HG03457 (cell line): ENCODE measurements around the gene APAF1.

Experiments
- ATAC-seq: cut with Tn5 transposase; IDR thresholded peaks from one replicate; pipeline ENCODE4 v1.9.1; 2021; ENCODE audit warnings: moderate number of reproducible peaks; ENCODE audit not compliant: unreplicated experiment

The APAF1 gene

DNA sequence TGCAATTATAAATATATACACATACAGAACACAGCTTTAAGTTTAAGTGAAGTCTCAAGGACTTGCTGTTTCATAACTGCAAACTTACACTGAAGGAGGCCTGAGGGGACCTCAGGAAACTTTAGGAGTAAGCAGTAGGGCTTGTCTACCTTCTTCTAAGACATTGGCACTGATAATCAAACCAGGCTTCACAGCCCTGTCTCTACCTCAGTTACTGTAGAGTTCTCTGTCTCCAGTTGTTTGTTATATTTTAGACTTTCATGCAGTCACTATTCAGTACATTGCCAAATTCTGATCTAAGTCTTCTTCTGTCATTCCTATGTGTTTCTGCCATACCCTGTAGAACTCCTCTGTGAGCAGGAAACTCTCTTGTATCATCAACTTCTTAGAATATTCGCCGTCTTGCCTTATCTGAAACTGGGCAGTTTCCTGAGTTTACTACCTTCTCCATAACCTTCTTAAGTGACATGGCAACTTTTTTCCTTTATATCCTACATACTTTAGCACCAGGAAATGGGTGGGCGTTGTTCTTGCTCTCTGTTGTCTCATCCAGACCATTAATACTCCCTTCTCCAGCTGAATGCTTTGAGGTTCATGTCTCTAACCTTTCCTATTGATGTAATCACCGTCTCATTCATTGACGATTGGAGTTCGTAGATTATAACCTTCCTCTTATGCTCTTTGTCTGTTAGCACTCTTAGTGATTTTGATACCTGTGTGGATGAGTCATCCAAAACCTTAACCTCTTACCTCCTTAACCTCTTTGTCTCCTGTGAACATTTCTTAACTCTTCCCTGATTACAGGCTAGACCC is 11.4 kb downstream of the APAF1 start:
- ATAC-seq = no peak

DNA sequence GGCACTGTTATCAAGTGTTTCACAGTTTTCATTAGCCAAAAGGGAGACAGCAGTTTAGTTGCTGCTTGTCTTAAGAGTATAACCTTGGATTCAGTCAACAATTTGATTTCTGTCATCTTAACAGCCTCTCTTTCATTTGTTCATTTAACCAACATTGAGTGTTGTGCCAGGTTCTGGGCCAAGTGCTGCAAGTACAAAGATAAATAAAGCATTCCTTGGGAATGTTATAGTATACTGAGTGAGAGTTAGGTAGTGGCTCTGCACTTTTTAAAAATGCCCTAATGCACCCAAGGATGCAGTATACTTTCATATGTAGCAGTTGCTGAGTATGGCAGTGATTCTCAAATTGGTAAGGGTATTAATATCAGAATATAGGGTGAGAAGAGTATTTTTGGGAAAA is 15.4 kb downstream of the APAF1 start:
- ATAC-seq = no peak

DNA sequence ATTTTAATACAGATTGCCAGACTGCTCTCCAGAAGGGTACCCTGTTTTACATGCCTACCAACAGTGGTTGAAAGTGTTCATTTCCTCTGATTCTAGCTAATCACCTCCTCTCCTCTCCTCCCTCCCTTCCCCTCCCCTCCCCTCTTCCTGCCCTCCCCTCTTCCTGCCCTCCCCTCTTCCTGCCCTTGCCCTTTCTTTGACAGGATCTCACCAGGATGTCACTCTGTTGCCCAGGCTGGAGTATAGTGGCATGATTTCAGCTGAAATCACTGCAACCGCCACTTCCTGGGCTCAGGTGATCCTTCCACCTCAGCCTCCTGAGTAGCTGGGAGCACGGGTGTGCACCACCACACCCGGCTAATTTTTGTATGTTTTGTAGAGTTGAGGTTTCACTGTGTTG is 24.7 kb downstream of the APAF1 start:
- ATAC-seq = no peak

DNA sequence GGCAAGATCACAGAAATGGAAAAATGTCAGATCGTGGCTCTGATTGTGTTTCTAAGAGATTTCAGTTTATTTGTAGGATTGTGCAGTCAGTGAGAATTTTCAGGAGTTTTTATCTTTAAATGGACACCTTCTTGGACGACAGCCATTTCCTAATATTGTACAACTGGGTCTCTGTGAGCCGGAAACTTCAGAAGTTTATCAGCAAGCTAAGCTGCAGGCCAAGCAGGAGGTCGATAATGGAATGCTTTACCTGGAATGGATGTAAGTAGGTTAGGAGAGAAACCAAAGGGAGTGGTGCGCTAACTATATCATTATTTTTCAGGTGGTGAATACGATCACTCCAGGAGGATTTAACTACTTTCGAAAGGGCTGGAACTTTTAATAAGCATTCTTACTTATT is 26.4 kb downstream of the APAF1 start:
- no peak for ATAC-seq

DNA sequence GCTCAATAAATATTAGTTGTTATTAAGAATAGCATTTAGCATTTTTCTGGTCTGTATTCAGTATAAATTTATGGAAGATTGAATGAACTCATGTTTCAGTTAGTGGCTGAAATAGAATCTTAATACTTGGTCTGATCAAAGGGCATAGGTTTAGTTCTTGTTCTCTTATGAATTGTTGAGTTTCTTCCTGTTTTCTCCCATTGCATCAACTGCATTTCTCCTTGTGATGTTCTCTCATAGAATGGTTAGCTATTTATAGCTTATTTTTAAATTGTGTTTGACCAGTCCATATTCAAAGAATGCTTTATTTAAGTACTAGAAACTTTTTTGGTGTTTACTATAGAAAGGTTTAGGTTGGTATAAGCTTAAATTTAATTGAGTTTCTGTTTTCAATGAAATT is 29.8 kb downstream of the APAF1 start:
- ATAC-seq = no peak

DNA sequence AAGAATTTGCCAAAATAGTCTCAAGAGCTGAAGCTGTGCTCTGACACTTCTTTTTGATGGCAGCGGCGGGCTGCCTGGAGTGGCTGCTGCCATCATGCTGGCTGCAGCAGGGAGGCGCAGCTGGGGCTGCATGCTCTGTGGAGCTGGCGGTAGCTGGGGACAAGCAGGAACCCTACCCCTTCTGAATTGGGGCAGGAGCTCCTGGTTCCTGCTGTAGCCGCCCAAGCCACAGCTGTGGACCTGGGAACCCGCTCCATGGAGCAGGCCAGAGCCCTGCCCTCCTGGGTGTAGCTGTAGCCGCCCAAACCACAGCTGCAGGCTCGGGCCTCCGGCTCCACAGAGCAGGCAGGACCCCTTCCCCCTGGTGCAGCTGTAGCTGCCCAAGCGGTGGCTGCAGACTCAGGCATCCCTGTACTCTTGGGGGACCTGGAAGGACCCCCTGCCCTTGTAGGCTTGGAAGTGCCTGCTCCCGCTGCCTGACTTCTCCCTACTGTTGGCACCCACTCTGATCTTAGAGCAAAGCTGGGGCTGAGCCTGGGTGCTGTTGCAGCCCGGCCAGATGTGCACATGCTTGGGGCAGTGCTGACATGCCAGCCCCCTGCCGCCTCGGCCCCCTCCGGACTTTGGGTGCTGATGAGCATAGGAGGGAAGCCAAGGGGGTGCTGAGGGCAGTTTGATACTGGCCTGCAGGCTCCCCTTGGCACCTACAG is 33.3 kb downstream of the APAF1 start:
- no peak for ATAC-seq

DNA sequence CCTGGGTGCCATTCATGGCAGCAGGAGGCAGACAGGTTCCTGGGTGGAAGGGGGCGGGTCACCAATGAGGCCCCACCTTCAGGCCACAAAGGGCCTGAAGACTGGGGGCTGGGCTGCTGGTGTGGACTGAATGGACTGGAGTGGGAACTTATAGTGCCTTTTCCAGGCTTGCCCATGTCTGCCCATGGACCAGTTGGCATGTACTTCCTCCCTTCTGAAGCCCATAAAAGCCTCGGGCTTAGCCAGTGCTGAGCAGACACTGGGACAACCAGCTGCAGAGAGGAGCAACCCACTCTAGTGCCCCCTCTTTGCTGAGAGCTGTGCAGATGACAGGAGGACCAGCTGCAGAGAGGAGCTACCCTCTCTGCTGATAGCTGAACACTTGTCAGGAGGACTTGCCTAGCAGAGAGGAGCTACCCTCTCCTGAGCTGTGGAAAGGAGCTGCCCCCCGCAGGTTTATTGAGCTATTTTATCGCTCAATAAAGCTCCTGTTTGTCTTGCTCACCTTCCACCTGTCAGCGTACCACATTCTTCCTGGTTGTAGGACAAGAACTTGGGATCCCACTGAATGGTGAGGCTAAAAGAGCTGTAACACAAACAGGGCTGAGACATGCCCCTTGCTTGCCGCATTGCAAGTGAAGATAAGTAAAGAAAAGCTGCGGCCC is 34.0 kb downstream of the APAF1 start:
- no peak for ATAC-seq

DNA sequence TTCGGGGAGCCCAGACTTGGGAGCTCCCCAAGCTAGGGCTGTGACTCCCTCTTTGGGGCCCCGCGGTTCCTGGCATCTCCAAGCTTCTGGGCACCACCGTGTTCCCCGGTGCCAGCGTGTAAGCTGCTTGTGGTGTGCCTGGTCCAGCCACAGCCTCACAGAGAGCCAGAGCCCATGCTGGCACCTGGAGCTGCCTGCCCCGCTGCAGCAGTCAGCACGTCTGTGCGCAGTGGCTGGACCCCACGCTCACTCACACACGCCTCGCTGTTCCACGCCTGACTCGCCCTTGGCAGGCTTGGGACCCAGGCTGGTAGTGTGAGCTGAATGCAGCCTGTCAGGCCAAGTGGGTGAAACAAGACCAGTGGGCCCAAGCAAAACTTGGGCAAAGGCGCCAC is 34.5 kb downstream of the APAF1 start:
- ATAC-seq = no peak

DNA sequence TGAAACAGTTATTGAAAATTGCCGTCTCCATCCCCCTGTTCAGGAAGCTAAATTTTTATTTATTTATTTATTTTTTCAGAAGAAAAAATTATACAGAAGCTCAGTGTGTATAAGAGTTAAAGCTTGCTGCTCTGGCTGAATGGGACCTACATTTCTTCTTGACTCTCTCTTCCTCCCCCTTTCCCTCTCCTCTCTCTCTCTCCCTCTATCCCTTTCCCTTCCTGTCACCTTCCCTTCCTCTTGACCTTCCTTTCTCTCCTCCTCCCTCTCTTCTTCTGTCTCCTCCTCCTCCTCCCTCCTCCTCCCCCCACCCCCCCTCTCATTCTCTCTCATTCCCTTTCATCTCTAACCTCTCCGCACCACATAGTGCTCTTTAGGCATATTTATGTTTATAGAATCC is 39.1 kb downstream of the APAF1 start:
- no peak for ATAC-seq

DNA sequence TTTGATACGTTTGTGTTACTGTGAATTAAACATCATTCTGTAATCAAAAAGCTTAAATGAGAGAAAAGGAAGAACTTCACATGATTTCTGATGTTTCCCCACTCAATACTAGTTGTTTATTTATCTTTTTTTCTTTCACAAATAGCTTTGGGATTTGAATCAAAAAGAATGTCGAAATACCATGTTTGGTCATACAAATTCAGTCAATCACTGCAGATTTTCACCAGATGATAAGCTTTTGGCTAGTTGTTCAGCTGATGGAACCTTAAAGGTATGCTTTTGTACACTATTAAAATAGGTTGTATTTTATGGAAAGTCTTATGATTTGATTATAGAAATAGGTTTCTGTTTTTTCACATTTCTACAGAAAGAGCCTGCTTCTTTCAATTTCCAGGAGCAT is 41.5 kb downstream of the APAF1 start:
- no peak for ATAC-seq

DNA sequence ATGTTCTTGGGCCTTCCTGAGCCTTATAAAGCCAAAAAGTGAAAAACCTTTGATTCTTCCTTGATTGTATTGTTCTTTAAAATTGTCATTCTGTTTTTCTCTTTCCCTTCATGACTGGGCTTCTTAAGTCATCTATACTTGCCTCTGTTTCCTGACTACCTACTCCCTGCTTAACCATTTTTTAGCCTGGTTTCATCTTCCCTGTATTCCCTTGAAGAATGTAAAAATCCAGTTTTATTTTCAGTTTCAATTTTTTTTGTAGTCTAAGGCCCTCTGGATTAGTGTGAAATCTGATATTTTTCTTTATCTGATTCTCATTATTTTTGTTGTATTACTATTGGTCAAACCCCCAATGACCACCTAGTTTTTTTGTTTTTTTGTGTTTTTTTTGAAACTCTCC is 46.3 kb downstream of the APAF1 start:
- no peak for ATAC-seq

DNA sequence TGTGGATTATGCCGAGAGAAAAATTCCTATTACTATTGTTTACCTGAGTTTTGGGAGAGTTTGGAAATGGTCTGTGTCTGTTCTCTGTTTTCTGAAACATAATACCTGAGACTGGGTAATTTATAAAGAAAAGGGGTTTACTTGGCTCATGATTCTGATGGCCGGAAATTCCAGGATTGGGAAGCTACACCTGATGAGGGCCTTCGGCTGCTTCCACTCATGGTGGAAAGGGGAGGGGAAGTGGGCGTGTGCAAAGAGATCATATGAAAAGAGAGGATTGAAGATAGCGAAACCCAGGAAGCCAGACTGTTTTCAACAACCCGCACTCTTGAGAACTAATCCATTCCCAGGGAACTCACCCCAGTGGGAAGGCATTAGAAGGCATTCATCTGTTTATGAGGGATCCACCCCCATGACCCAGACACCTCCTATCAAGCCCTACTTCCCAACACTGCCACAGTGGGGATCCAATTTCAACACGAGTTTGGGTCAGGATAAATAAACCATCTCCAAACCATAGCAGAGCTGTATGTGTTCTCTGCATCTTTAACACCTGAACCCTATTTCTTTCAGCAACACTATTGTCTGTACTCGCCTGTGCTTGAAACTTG is 51.1 kb downstream of the APAF1 start:
- no peak for ATAC-seq

DNA sequence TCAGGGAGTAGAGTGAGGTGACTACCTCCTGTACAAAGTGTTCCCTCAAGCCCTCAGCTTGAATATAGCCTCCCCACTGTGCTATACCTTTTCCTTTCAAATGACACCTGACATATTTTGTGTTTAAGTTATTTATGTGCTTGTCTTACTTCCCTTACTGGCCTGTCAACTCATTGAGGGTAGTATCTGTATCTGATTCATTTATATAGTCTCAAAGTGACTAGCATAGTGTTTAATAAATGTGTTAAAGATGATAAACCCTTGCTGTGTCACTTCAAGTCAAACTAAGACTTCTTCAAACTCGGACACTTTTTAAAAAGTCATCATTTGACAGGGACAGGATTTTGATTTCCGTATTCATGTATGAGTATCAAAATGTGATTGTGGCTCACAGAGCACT is 52.1 kb downstream of the APAF1 start:
- ATAC-seq = no peak

DNA sequence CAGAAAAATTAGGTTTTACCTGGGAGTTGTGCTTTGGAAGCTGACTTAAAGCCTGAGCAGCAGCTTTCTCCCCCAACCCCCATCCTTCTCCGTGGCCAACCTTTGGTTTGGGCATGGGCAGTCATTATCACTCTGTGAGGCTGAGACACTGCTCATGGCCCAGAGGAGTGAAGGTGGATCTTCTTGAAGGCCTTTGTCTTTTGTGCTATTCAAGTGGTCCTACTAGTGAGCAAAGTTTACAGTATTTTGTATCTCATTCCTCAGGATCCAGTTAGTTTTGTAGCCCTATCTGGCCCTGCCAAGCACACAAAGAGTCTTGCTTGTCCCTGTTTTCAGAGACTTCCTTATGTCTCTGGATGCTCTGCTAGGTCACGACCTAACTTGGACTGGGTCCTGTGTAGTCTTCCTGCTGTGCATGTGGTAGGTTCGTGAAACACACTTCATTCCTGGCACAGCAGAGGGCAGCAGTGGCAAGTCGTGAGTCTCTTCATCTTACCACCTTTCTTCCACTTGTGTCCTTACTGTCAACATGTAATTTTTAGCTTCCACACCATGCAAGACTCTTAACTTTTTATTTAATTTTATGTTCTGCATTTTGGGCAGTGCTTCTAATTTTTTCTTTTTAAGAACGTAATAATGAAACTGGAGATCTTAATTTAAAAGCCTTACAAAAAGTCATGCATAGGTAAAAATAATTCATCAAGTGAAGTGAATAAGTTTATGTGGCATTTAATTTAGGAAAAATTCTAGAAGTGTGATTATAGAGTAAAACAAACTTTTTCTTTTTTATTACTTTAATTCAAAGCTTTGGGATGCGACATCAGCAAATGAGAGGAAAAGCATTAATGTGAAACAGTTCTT is 53.7 kb downstream of the APAF1 start:
- ATAC-seq = peak; percentile 89

DNA sequence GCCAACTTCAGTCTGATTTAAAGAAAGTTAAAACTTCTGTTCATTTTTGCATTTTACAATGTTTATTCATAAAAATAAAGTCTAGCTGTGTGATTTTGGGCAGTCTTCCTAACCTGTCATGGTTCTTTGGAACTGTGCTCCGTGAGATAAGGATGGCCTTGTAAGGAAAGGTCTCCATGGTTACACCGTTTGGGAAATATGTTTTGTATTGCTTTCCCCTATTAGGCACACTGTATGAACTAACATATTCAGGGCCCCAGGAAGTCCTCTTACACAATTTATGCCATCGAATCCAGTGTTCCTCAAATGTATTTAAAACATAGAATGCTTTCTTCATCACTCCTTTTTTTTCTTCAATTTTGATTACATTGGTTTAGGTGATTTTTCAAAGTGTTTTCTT is 54.5 kb downstream of the APAF1 start:
- no peak for ATAC-seq

DNA sequence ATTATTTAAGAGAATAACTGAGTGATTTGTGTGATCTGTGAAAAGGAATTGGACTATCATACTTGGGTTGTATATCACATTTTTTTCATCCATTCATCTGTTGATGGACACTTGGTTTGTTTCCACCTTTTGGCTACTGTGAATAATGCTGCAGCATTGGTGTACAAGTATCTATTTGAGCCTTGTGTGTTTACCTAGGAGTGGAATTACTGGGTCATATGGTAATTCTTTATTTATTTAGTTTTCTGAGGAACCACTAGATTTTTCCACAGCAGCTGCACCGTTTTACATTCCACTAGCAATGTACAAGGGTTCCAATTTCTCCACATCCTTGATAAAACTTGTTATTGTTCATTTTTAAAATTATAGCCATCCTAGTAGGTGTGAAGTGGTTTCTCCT is 56.1 kb downstream of the APAF1 start:
- no peak for ATAC-seq

DNA sequence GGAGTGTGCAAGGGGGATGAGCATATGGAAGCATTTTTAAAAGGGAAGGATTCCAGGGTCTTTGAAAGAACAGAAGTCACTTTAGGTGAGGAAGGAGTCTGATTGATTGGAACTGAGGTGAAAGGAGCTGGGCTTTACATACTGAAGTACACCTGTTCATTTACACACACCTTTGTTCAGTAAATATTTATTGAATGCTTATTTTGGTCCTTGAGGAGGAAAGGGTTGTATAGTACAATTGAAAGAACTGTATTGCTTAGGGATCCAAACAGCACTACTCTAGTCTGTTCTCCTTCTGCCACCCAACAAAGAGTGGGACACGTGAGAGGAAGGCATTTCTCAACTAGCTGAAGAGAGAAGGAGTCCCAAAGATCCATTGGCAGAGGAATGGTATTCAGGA is 63.9 kb downstream of the APAF1 start:
- no peak for ATAC-seq

DNA sequence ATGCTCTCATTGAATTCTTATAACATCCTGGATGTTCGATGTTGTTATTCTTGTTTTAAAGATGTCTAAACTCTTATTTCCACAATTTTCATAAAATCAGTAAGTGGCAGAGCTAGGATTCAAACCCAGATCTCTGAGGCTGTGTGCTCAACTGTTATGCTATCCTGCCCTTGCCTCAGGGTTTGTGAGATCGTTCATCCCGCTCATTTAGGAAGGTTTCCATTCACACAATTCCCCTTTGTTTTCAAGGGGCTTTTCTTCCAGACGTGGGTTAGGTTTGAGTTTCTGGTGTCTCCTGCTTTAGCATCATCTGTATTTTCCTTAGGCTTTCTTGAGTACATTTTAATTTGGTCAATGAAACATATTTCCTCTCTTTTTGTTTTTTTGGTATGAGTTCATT is 69.3 kb downstream of the APAF1 start:
- ATAC-seq = no peak

DNA sequence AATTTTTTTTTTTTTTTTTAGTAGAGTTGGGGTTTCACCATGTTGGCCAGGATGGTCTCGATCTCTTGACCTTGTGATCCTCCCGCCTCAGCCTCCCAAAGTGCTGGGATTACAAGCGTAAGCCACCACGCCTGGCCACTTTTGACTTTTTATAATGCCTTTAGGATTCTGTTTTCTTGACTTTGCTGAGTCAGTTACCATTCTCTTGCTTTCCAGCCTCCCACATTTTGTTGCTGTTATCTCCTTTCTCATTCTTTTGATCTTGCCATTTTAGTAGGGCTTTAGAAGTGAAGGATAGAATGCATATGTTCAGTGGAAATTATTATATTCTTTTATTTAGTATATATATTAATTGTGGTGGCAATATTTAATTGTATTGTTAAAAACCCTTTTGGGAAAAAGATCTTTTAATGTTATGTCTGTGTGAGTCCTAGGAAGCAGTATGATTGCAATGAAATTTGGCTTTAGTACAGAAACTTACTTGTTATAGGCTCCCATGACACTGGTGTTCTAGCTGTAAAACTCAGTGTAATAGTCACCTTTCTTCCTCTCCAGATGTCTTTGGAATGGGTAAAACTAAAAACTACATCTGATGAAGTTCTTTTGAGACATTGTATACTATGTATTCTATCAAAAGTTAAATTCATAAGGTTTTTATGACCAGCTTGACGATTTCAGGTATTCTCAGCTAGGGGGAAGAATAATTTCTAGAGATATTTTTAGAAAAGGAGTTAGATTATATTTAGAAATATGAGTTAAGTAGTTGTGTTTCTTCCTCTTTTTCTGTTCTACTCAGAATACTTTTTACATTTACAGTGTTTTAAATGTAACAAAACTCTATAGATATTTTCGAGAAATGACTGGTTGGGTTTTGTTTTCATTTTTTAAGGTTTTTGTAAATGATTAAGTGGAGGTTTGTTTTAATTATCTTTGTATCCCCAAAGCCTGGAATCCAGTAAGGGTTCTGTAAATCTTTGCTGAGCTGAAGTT is 74.7 kb downstream of the APAF1 start:
- no peak for ATAC-seq
